Left lung (tissue), 10 donors: ENCODE results near the gene TBC1D17. TPM values are rescaled to one million over a fixed set of nuclear protein-coding genes. Genes with fewer than 3 reads are reported as not detected.

Source experiments
- ATAC-seq: fragments of 200-7000 bp; cut with Tn5 transposase; one replicate; pipeline ENCODE4 v1.9.1; 2020; ENCODE audit warnings: moderate library complexity
- DNase-seq, 4 donors: peaks; one replicate each; pipeline ENCODE4 v3.0.0-alpha.2; 2013 to 2020
- H3K27ac ChIP-seq, 2 donors: fragments of 200-600 bp; sonication (generic) in 1 of 2; one replicate each; pipeline versions ENCODE4 v1.5.0 to v1.8.0; 2020 to 2021
- H3K27me3 ChIP-seq, 2 donors: fragments of 200-600 bp; sonication (generic) in 1 of 2; one replicate each; pipeline versions ENCODE4 v1.5.0 to v1.8.0; 2020 to 2021
- H3K36me3 ChIP-seq, 2 donors: fragments of 200-600 bp; sonication (generic) in 1 of 2; one replicate each; pipeline versions ENCODE4 v1.5.0 to v1.8.0; 2020 to 2021
- H3K4me1 ChIP-seq, 2 donors: fragments of 200-600 bp; one replicate each; pipeline ENCODE4 v1.8.0; 2021
- H3K4me3 ChIP-seq, 2 donors: fragments of 200-600 bp; sonication (generic) in 1 of 2; one replicate each; pipeline versions ENCODE4 v1.5.0 to v1.8.0; 2020 to 2021; ENCODE audit warnings: mild to moderate bottlenecking in 1 of 2
- H3K9me3 ChIP-seq, 2 donors: fragments of 200-600 bp; sonication (generic) in 1 of 2; one replicate each; pipeline versions ENCODE4 v1.5.0 to v1.8.0; 2020 to 2021
- CTCF ChIP-seq, 2 donors: fragments of 200-600 bp; sonication (generic) in 1 of 2; IDR thresholded peaks; one replicate each; pipeline versions ENCODE4 v1.5.0 to v1.8.0; 2021; ENCODE audit warnings: antibody characterized with exemption in 2 of 2
- intact Hi-C, 2 donors: fragments of 100-400 bp; cut with DNase I; formaldehyde crosslinking; loops; one replicate each; pipeline versions ENCODE4 v1.11.2 to v1.14.2; 2022
- microRNA-seq, 2 donors: library from miRNA; unstranded; fragments of <30 nt; microRNA quantifications; one replicate each; pipeline ENCODE4, GENCODE V29; 2019
- polyA plus RNA-seq, 6 donors: library from polyadenylated mRNA; unstranded; fragments of 120-200 nt; gene quantifications; one replicate each; pipeline ENCODE4 v1.2.1, GENCODE V29; 2013; ENCODE audit not compliant: insufficient read length in 6 of 6
- total RNA-seq, 2 donors: library from RNA; stranded (reverse); fragmentation: NEBNext Ultra II Directional; extraction: Animal tissue kit (Norgen Biotek cat#: 25700); gene quantifications; one replicate each; pipeline ENCODE4 v1.2.1, GENCODE V29; 2021
- donor health status: DM: no; HTN: yes; CAD: no.
- donor health status: DM: no; HTN: no; CAD: no.

Gene TBC1D17
- total and polyA plus RNA-seq, 8 donors: 35.2 to 47.2 (median 45.0) TPM

GRCh38 chr19:49933643-49934042 is 56.1 kb downstream of the TBC1D17 start:
- no peak overlapping the region for H3K27ac ChIP-seq
- ATAC-seq (no peak), DNase-seq (peak in 1 of 4 donors; percentile 37)
- H3K4me1 ChIP-seq: peaks cover 0 to 24% of the 10 kb centered on the region in 2 donors
- intact Hi-C loops: loop anchor here in 1 of 2 donors (10.0 kb wide), 1 partner anchor 51 kb away; no protein-coding TSS in a partner anchor
- no peaks in the 10 kb centered on the region for H3K27me3 ChIP-seq
- H3K4me3 ChIP-seq: no peak overlapping the region
- H3K9me3 ChIP-seq: no peaks in the 10 kb centered on the region
- H3K36me3 ChIP-seq: peaks cover 0 to 16% of the 10 kb centered on the region in 2 donors
- no peak for TF ChIP-seq CTCF (IDR thresholded peaks at IDR 0.05)

- DNase-seq (peak in 1 of 4 donors; percentile 23), ATAC-seq (no peak)
- Histone ChIP-seq H3K27me3 (no peaks in the 10 kb centered on the region), H3K9me3 (no peaks in the 10 kb centered on the region), H3K4me3 (no peak overlapping the region), H3K27ac (no peak overlapping the region), H3K4me1 (peaks cover 0 to 13% of the 10 kb centered on the region in 2 donors), H3K36me3 (peaks cover 0 to 11% of the 10 kb centered on the region in 2 donors)
- intact Hi-C loops: loop anchor here in 1 of 2 donors (10.0 kb wide), 1 partner anchor 48 kb away; no protein-coding TSS in a partner anchor
- no peak for TF ChIP-seq CTCF (IDR thresholded peaks at IDR 0.05)
Observed at GRCh38 chr19:49936549-49936948, 59.0 kb downstream of the TBC1D17 start.

GRCh38 chr19:49937750-49938381 is 60.4 kb downstream of the TBC1D17 start:
- Histone ChIP-seq H3K36me3 (peaks cover 0 to 4% of the 10 kb centered on the region in 2 donors), H3K9me3 (no peaks in the 10 kb centered on the region), H3K27me3 (no peaks in the 10 kb centered on the region), H3K4me1 (peaks cover 0 to 13% of the 10 kb centered on the region in 2 donors), H3K27ac (no peak overlapping the region), H3K4me3 (no peak overlapping the region)
- intact Hi-C loops: loop anchor here in 1 of 2 donors (10.0 kb wide), 1 partner anchor 47 kb away; no protein-coding TSS in a partner anchor
- DNase-seq (peak; percentile 62 to 97 (median 82)), ATAC-seq (peak; percentile 99)
- peak; percentile 95 to 96 for TF ChIP-seq CTCF (IDR thresholded peaks at IDR 0.05)

Small RNA genes lying within 50 kb of the gene (microRNA-seq; reads per million reads assigned to microRNA genes)
- gene MIR4749 (1.5 to 1.8 reads per million in 2 donors), gene MIR4750 (0.50 to 0.55 reads per million in 2 donors), gene MIR6800 (0.17 to 0.41 reads per million in 2 donors)

Other genes with a start within 250 kb of the TBC1D17 start
- 100 to 1,000 TPM in 1 of 2 donors, 10 to 100 TPM in 1; 76.0 to 131 TPM for gene RRAS, start 237.6 kb upstream of the TBC1D17 start, total RNA-seq
- 10 to 100 TPM; 21.4 to 34.0 (median 27.7) TPM for gene RRAS, start 237.6 kb upstream of the TBC1D17 start, polyA plus RNA-seq
- 10 to 100 TPM; 61.5 to 63.8 TPM for gene SCAF1, start 235.5 kb upstream of the TBC1D17 start, total RNA-seq
- 10 to 100 TPM; 24.7 to 36.6 (median 33.1) TPM for gene SCAF1, start 235.5 kb upstream of the TBC1D17 start, polyA plus RNA-seq
- gene IRF3, start 211.8 kb upstream of the TBC1D17 start, total RNA-seq: 10 to 100 TPM; 81.2 to 93.6 TPM
- gene IRF3, start 211.8 kb upstream of the TBC1D17 start, polyA plus RNA-seq: 10 to 100 TPM; 60.2 to 79.1 (median 70.4) TPM
- gene BCL2L12, start 211.8 kb upstream of the TBC1D17 start, total RNA-seq: 10 to 100 TPM; 20.6 to 22.2 TPM
- 10 to 100 TPM; 21.4 to 30.1 (median 28.2) TPM for gene BCL2L12, start 211.8 kb upstream of the TBC1D17 start, polyA plus RNA-seq
- gene PRMT1, start 200.4 kb upstream of the TBC1D17 start, total RNA-seq: 100 to 1,000 TPM in 1 of 2 donors, 10 to 100 TPM in 1; 79.3 to 137 TPM
- 100 to 1,000 TPM; 208 to 258 (median 224) TPM for gene PRMT1, start 200.4 kb upstream of the TBC1D17 start, polyA plus RNA-seq
- gene ADM5, start 188.1 kb upstream of the TBC1D17 start, total RNA-seq: 1 to 10 TPM in 1 of 2 donors, under 1 TPM in 1; 0.93 to 2.0 TPM
- 1 to 10 TPM; 1.2 to 2.6 (median 1.9) TPM for gene ADM5, start 188.1 kb upstream of the TBC1D17 start, polyA plus RNA-seq
- gene CPT1C, start 186.6 kb upstream of the TBC1D17 start, total RNA-seq: 10 to 100 TPM in 1 of 2 donors, 1 to 10 TPM in 1; 6.2 to 11.3 TPM
- 10 to 100 TPM; 23.2 to 37.3 (median 29.3) TPM for gene CPT1C, start 186.6 kb upstream of the TBC1D17 start, polyA plus RNA-seq
- gene TSKS, start 114.4 kb upstream of the TBC1D17 start, total RNA-seq: under 1 TPM in 1 of 2 donors, not detected in 1; 0.39 TPM
- under 1 TPM; 0.17 to 0.45 (median 0.21) TPM for gene TSKS, start 114.4 kb upstream of the TBC1D17 start, polyA plus RNA-seq
- 10 to 100 TPM; 84.9 to 87.6 TPM for gene AP2A1, start 110.7 kb upstream of the TBC1D17 start, total RNA-seq
- gene AP2A1, start 110.7 kb upstream of the TBC1D17 start, polyA plus RNA-seq: 10 to 100 TPM; 52.9 to 83.1 (median 61.8) TPM
- 10 to 100 TPM; 15.3 to 19.5 TPM for gene FUZ, start 64.4 kb upstream of the TBC1D17 start, total RNA-seq
- 10 to 100 TPM; 23.2 to 31.7 (median 26.6) TPM for gene FUZ, start 64.4 kb upstream of the TBC1D17 start, polyA plus RNA-seq
- gene MED25, start 59.4 kb upstream of the TBC1D17 start, total RNA-seq: 10 to 100 TPM; 52.1 to 57.1 TPM
- gene MED25, start 59.4 kb upstream of the TBC1D17 start, polyA plus RNA-seq: 10 to 100 TPM; 55.1 to 67.4 (median 58.2) TPM
- gene PTOV1, start 26.5 kb upstream of the TBC1D17 start, total RNA-seq: 100 to 1,000 TPM in 1 of 2 donors, 10 to 100 TPM in 1; 96.0 to 133 TPM
- 100 to 1,000 TPM; 268 to 320 (median 279) TPM for gene PTOV1, start 26.5 kb upstream of the TBC1D17 start, polyA plus RNA-seq
- 10 to 100 TPM; 63.0 to 89.5 TPM for gene PNKP, start 10.1 kb upstream of the TBC1D17 start, total RNA-seq
- gene PNKP, start 10.1 kb upstream of the TBC1D17 start, polyA plus RNA-seq: 10 to 100 TPM; 56.8 to 78.6 (median 66.3) TPM
- 10 to 100 TPM; 33.8 to 39.3 TPM for gene AKT1S1, start 347 bp upstream of the TBC1D17 start, total RNA-seq
- gene AKT1S1, start 347 bp upstream of the TBC1D17 start, polyA plus RNA-seq: 10 to 100 TPM; 24.7 to 42.9 (median 31.8) TPM
- gene IL4I1, start 19.2 kb downstream of the TBC1D17 start, total RNA-seq: 1 to 10 TPM; 2.4 to 6.5 TPM
- 1 to 10 TPM; 1.1 to 2.3 (median 1.7) TPM for gene IL4I1, start 19.2 kb downstream of the TBC1D17 start, polyA plus RNA-seq
- gene ATF5, start 51.5 kb downstream of the TBC1D17 start, total RNA-seq: 10 to 100 TPM; 17.4 to 25.0 TPM
- gene ATF5, start 51.5 kb downstream of the TBC1D17 start, polyA plus RNA-seq: 10 to 100 TPM; 19.5 to 29.6 (median 26.6) TPM
- gene NUP62, start 51.8 kb downstream of the TBC1D17 start, total RNA-seq: 10 to 100 TPM; 39.2 to 61.8 TPM
- 10 to 100 TPM; 55.8 to 66.2 (median 61.1) TPM for gene NUP62, start 51.8 kb downstream of the TBC1D17 start, polyA plus RNA-seq
- 1 to 10 TPM; 1.3 to 4.9 TPM for gene SIGLEC11, start 83.5 kb downstream of the TBC1D17 start, total RNA-seq
- gene SIGLEC11, start 83.5 kb downstream of the TBC1D17 start, polyA plus RNA-seq: 1 to 10 TPM in 1 of 6 donors, under 1 TPM in 5; 0.34 to 1.5 (median 0.57) TPM
- 10 to 100 TPM; 37.7 to 38.7 TPM for gene VRK3, start 147.7 kb downstream of the TBC1D17 start, total RNA-seq
- gene VRK3, start 147.7 kb downstream of the TBC1D17 start, polyA plus RNA-seq: 10 to 100 TPM; 37.5 to 43.4 (median 40.3) TPM
- gene ZNF473, start 148.3 kb downstream of the TBC1D17 start, total RNA-seq: 1 to 10 TPM; 5.1 to 9.3 TPM
- 10 to 100 TPM; 11.7 to 15.4 (median 14.9) TPM for gene ZNF473, start 148.3 kb downstream of the TBC1D17 start, polyA plus RNA-seq